ENCODE measurements around the gene BCL6.

Gene BCL6

DNA sequence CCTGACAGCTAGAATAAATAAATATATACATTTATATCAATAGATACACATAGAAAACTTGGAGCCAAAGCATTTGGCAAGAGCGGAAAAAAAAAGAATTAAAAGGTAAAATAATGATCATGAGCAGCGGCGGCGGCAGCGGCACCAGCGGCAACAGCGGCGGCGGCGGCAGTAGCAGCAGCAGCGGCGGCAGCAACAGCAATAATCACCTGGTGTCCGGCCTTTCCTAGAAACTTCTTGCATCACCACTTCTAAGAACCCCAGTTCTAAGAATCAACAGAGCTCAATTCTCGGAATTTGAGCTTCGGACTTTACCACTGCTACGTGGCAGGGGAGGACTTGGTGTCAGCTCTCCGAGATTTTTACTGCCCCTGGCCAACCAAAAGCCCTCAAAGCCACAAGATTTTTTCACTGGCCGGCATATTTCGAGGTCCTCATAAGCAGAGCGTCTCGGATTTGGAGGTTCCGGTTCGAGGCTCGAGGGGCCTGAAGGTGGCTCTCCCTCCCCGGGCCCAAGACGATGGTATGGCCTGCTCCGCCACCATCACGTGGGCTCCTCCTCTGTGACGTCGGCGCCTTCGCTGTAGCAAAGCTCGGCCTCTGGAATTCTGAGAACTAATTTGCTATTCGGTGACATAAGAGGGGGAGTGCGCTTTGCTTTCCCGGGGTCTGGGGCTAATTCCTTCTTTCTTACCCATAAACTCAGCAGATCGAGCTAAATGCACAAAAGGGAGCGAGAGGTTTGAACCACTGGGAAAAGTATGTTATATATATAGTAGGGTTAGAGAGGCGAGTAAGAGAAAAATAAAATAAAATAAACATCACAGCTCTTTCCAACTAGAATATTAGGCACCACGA is at the start of gene BCL6:
Gene BCL6, minus strand, starts transcription at position 268 of the 858 bp plus-strand sequence. CDS start 11,775 bp downstream, outside the sequence.
- peak; percentile 71 to 81 (median 76) for DNase-seq (ENCODE audit: low read depth in 3 of 3)

DNA sequence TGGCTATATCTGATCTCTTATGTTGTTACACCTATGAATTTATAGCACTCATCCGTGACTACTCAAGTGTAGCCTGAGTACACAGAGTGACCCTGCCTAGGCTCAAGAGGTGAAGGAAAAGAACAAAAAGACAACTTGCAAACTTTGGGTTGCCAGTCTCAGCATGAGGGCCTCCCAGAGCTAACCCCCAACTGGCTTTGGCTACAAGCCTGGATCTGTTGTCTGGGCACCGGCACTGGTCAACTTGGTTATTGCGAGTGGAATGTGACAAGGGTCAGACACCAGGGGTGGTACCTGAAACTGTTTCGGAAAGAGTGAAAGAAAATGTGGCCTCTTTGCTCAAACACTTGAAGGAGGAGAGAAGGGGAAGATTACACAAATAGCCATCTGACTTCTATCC is 49.5 kb upstream of the BCL6 start:
- DNase-seq (ENCODE audit: low read depth in 3 of 3) = no peak

DNA sequence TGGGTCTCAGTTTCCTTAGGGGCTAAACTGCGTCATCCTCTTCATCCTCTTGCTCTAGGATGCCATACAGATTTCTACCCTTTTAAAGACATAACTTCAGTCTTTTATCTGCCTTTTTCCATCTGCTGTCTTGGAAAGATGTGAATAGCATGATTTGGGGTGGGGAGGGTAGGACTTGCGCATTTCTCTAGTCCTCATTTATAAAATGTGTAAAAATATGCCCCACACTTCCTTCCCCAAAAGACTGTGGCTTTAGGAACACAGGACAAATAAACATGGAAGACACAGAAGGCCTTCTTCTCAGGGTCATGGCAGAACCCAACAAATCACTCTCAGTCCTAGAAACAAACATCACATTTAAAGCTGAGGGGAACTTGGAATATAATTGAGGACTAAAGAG is 48.4 kb upstream of the BCL6 start:
- no peak for DNase-seq (ENCODE audit: low read depth in 3 of 3)

DNA sequence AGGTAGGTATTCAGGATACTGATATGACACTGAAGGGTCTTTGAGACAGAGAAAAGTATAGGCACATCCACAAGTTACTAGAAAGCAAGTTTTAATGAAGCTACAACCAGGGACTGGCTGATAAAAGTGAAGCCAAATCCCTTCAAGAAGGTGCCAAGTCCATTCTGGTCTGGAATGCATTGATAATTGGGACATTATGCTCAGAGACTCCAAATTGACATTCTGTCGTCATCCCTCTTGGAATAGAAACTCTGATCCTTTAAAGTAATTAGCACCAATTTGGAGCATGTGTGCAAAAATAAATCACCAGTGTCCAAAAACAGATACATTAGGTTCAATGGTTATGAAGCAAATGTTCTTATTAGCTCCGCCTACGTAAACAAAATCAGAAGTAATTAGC is 47.3 kb upstream of the BCL6 start:
- no peak for DNase-seq (ENCODE audit: low read depth in 3 of 3)

DNA sequence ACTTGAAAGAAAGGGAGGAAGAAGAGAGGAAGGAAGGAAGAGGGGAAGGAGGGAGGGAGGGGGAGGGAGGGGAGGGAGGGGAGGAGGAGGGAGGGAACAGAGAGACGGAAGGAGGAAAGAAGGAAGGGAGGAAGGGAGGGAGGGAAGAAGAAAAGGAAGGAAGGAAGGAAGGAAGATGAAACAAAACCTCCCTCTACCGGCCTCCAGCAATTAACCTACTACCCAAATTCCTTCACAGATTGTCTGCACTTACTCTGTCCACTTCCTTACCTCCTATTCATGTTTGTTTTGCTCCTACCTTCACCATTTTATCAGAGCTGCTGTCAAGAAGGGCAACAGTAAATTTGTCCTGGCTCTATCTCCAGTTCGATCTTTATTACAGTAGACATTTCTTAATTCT is 44.6 kb upstream of the BCL6 start:
- DNase-seq (ENCODE audit: low read depth in 3 of 3) = no peak

DNA sequence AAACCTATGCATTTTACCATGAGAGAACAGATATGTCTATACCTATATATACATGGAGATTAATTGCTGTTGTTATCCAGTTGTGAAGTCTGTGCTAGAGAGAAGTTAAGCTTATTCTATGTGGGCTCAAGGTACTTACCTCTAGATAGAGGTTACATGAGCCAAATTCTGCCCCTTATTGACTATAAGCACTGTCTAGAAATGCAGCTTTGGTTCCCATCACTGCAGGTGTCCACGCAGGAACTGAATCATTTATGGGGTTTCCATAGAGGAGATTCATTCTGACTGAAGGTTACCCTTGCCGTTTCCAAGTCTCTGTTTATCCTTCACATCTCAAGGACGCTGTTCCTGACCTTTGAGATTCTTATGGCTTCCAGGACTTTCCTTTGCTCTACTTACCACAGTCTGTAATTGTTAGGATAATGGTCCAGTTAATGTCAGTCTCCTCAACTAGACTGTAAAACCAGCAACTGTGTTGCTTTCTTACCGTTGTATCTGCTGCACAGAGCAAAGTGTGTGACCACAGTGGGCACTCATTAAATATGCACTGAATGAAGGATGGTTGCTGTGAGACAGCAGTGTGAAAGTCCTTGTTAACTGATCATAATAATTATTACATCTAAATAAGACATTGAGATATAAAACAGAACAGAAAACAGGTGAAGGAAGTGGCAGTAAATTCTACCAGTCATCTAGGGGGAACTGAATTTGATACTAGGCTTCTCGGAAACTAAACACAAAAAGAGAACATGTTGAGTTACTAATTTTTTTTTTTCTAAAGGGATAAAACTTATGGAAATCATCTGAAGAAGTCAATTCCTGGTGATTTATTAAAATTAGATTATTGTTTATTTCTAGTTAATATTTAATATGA is 44.0 kb upstream of the BCL6 start:
- DNase-seq (ENCODE audit: low read depth in 3 of 3) = no peak

DNA sequence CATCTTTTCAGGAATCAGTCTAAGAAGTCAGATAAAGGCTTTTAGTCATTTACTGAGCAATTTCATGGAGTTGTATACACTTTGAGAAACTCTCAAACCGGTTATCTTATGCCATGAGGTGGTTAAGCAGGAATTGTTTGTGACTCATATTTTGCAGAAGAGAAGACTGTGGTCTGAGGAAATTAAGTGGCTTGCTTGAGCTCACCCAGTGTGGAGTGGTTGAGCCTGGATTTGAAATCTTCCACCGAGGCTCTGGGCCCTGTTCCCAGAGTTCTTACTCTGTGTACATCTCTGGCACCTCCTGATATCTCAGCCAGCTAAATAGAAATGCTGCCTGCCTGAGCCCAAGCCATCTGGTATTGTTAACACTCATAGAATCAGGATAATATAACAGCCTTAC is 37.8 kb upstream of the BCL6 start:
- DNase-seq (ENCODE audit: low read depth in 3 of 3) = no peak

DNA sequence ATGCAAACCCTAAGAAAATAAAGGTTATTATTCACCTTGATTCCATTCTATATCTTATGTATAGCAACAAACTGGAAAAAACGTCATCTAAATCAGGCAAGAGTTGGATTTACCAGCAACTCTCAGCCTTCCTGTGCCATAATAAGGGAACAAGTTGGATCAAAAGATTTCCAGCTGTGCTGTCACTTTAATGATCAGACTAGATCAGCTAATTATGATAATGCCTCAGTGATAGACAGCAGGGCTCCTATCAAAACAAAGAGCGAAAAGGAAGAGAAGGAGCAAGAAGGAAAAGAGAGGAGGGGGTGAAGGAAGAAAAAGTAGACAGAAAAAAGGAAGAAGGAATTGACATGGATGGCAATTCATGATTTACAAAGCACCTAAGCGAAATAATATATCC is 36.7 kb upstream of the BCL6 start:
- DNase-seq (ENCODE audit: low read depth in 3 of 3) = no peak

DNA sequence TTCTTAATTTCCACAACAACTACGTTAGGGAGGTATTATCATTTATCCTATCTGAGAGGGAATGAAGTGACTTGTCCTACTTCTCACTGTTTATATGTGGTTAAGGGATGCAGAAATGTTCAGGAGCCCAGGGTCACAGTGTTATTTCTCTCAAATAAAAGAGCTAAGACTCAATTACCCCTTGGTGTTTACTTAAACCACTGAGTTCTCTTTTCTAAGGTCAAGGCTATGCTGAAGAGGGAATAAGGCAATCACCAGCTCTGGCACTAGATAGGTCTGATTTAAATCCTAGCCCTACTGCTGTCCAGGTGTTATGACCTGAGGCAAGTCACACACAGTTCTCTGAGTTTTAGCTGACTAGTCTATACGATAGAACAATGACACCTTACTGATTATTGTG is 35.7 kb upstream of the BCL6 start:
- DNase-seq (ENCODE audit: low read depth in 3 of 3) = no peak

DNA sequence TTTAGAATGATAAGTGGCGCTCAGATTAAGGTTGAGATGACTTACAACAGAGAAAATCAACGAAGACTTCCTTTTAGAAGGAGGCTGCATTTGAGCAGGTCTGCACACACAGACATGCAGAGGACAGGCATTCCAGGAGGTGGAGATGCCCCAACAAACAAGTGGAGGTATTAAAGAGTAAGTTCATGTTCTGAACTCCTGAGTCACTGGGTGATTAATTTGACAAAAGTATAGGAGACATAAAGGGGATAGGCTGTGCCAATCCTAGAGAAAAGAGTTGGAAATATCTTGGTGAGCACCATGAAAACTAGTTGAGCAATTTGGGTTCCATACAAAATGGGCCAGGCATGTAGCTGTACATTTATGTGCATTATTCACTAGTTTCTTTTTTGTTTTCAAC is 33.5 kb upstream of the BCL6 start:
- no peak for DNase-seq (ENCODE audit: low read depth in 3 of 3)

DNA sequence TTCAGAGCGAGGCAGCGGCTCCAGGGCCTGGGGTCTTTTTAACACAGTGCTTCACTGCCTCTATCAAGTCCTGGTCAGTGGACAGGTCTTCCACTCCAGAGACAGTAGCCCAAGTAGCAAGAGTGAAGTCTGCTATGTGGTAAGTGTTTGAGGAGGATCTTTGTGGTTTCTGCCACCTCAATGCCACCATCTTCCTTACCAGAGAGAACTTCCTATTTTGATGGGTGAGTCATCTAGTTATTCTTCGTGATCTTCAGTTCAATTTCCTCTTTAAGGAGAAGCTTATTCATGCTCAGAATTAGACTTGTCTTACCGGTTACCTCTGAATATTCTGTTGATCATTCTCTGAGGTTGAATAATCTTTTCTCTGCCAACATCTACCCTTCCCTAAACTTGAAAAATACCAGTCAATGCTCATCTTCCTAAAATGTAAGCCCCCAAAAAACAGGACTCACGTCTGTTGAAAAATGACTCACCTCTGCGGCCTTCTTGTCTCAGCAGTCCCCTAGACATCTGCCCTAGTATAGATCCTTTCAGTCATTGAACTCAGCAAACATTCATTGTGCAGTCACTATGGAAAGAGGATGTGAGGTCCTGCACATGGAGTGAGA is 32.2 kb upstream of the BCL6 start:
- peak in 2 of 3 experiments; percentile 10 to 12 for DNase-seq (ENCODE audit: low read depth in 3 of 3)

DNA sequence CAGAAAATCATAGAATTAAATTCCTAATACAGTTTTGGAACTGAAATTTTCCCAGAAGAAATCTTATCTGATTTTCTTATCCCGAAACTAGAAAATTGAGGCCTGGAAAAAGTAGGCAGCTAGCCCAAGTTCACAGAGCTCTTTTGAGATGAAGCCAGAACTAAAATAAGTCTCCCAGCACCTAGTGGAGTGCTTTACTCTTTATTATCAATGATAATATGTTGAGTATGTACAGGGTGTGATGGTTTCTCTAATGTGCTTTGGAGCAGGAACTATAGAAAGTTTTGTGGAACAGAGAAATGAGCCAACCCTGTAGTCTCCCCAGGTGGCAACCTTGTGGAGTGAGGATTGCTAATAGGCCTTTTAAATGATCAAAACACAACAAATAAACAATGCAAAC is 30.3 kb upstream of the BCL6 start:
- DNase-seq (ENCODE audit: low read depth in 3 of 3) = no peak

DNA sequence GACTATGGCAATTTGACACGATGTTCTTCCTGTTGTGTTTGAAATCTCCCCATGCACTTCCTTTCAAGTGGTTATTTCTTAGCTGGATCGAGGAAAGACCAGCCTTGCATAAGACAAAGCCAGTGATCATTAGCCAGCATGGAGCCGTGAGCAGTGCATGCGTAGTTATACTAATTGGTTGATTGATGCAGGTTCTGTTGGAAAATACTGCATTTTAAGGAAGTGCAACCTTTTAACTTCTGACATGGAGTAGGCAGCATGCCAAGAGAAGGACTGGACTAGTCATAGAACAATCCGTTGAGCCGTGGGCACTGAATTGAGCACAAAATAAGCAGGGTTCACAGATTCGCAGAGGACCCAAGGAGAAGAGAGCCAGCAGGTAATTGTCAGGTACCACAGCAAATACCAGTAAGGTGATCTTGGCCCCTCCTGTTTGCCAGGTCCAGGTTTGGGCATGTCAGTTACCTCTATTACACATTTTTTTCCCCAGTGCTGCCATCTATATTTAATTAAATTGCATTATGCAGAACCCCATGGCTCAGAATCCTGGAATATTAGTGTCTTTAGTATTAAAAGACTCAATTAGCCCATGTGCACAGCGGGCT is 29.0 kb upstream of the BCL6 start:
- DNase-seq (ENCODE audit: low read depth in 3 of 3) = no peak

DNA sequence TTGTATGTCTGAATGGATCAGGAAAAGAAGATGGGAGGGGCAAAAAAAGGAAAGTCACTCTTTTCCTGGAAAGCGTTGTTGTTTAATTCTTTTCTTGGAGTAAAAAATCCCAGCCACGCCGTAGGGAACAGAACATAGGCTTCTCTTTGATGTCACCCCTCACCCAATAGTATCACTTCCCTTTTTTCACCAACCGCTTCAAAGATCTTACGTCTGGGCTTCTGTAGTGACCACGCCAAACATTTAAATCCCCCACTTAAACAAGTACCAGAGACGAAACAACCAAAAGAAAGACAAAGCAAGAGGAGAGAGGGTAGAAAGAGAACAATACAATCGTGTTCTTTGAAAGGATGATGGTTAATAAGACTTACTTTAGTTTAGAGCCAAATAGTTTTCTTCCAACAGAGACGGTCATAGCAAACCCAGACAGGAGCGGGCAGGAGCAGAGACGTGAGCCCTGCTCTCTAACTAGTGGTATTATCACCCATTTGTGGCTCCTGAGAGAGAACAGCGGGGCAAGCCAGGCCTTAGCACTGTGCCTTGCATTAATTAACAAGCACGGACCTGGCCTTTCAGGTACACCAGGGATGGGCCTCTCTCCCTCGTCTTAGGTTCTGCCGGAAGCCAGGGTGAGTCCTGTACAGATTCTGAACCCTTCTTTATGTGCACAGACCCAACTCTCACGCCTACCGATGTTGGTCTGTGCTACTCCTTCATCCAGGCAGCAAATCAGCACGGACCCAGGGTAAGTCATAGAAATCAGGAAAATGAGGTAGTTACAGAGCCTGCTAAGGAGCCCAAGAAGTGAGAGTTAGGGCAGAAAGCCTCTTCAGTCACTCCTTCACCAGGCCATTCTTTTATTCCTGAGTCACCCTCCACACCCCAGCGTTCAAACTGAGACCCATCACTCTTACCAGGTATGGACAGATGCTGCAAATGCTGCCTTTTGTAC is 28.2 kb upstream of the BCL6 start:
- no peak for DNase-seq (ENCODE audit: low read depth in 3 of 3)

DNA sequence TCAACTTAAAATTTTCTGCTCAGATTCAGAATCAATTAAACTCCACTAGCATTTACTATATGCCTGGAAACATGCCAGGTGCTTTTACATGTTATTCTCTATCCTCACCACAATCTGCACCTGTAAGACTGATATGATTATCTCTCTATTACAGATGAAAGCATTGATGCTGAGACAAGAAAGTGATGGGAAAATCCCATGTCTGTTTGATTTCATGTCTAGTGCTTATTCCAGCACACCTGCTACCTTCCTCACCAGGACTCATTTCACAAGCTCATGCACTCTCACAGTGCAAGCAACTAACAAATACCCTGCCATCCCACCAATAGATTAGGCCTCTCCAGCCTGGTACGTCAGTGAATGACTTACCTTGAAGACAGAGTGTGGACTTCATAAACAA is 25.0 kb upstream of the BCL6 start:
- DNase-seq (ENCODE audit: low read depth in 3 of 3) = no peak

DNA sequence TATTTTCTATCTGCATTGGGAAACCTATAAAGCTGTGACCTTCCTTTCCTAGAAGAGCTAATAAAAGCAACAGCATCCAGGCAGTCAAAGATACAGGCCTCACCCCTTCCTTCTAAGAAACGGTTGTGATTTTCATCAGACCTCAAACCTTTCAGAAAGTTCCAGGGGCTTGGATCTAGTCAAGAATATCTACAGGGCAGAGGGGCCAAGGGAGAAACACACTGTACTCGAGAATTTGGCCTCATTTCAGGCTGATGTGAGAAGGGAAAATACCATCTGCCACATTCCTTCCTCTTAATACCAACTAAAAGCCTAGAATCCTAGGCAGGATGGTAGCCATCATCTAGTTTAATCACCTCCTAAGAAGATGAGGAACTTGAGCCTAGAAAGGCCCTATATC is 24.5 kb upstream of the BCL6 start:
- no peak for DNase-seq (ENCODE audit: low read depth in 3 of 3)

DNA sequence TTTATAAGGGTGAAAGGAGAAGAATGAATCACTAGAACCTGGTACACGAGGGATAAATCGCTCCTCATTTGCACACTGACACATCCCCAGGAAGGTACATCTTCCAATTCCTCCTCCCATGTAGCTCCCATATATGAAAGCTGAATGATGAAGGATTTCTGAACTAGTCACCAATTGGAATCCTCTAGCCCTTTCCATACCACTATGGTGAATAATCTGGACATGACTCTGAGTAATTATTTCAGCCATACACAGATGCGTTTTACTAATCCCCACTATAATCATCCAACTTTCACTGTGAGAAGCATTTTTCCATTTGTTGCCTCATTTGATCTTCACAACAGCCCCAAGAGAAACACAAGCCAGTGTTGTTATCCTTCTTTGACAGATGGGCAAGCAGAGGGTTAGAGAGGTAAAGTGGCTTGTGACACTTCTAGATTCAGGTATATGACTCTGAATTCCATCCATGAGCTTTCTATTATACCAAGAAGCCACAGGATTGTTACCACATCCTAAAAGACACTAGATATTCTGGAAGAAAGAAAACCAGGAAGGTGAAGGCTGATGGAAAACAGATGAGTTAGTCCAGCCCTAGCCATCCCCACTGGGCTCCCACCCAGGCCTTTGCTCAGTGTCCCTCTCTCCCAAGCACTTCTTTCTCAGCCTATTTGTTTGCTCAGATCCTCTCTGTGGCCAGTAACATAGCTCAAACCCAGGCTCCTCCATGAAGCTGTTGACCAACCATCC is 22.2 kb upstream of the BCL6 start:
- no peak for DNase-seq (ENCODE audit: low read depth in 3 of 3)

DNA sequence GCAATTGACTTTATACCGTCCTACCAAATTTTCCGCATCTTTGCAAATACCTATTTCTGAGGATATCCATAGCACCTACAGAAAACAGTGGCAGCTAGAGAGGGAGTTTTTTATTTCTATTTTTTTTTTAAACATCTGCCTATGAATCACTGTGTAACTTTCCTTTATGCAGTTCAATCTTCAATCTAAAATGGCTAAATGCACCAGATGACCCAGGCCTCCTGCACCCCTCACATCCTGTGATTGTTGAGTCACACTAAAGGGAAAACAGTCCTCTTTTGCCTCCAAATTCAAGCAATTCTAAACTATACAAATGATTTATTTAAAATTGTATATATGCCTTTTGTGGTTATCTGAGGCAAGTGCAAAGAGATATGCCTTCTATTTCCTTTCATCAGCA is 20.1 kb upstream of the BCL6 start:
- no peak for DNase-seq (ENCODE audit: low read depth in 3 of 3)

DNA sequence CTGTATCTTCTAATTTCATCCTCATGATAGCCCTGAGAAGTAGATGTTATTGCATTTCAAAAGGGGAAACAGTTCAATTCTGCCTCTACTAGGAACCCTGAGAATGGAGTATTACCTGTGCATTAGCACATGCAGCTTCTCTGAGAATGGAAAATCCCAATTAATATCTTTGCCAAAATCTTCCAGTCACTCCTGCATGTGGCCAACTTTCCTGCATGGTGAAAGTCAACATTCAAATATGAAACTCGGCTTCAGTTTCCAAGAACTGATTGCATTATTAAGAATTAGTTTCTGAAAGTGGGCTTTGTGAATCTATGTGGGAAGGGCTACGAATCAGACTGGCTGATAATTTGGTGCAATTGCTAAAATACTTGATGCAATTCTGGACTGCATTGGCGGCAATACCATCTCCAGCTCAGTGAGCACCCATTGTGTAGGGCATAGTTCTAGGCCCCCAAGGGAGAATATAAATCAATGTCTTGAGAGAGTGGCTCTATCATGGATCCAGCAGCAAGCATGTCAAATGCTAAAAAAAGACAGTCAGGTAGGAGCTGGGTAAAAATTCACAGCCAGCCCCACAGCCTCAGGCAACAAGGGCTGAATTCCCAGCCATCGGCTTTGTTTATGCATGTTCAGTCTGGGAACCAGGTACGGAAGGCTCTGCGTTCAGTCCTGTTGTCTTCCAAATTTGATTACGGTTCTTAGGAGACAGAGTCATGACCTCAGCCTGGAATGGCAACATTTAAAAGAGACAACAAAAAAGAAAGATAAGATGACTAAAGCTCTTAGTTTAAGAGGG is 18.8 kb upstream of the BCL6 start:
- DNase-seq (ENCODE audit: low read depth in 3 of 3) = no peak

Data from stimulated activated CD4-positive, alpha-beta T cell treated with anti-CD3 and anti-CD28 coated beads, TNF-alpha, amount 100 ng/mL, for 4 hours (primary cell).